ENCODE data around the gene LURAP1L.

LURAP1L gene

GRCh38 chr9:12777121-12778022 is 2.6 kb downstream of the LURAP1L start:
- H3K36me3 ChIP-seq: no peaks in the 10 kb centered on the region
- no peaks in the 10 kb centered on the region for H3K9me3 ChIP-seq (ENCODE audit: severe bottlenecking)
- no peaks in the 10 kb centered on the region for H3K27me3 ChIP-seq (ENCODE audit: insufficient read depth, low read depth, severe bottlenecking)
- H3K4me3 ChIP-seq (ENCODE audit: low read depth, low read length): no peak overlapping the region
- DNase-seq: no peak
- TF ChIP-seq CTCF (IDR thresholded peaks at IDR 0.05; ENCODE audit: low read depth, low read length): no peak
- no peak overlapping the region for H3K27ac ChIP-seq

- H3K27me3 ChIP-seq (ENCODE audit: insufficient read depth, low read depth, severe bottlenecking): no peaks in the 10 kb centered on the region
- H3K9me3 ChIP-seq (ENCODE audit: severe bottlenecking): peaks cover 4% of the 10 kb centered on the region
- no peaks in the 10 kb centered on the region for H3K36me3 ChIP-seq
- no peak overlapping the region for H3K27ac ChIP-seq
- no peak for DNase-seq
- no peak for TF ChIP-seq CTCF (IDR thresholded peaks at IDR 0.05; ENCODE audit: low read depth, low read length)
- no peak overlapping the region for H3K4me3 ChIP-seq (ENCODE audit: low read depth, low read length)
Observed at GRCh38 chr9:12778389-12778788, 3.6 kb downstream of the LURAP1L start.

DNA sequence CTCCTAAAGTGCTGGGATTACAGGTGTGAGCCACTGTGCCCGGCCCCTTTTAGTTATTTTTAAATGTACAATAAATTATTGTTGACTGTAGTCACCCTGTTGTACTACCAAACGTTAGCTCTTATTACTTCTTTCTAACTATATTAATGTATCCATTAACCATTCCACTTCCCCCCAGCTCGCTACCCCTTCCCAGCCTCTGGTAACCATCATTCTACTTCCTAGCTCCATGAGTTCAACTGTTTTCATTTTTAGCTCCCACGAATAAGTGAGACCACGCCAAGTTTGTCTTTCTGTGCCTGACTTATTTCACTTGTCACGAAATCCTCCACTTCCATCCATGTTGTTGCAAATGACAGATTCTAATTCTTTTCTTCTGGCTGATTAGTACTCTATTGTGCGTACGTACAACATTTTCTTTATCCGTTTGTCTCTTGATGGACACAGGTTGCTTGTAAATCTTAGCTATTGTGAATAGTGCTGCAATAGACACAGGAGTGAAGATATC is 6.5 kb downstream of the LURAP1L start:
- no peak for TF ChIP-seq CTCF (IDR thresholded peaks at IDR 0.05; ENCODE audit: low read depth, low read length)
- Histone ChIP-seq H3K4me3 (ENCODE audit: low read depth, low read length) (no peak overlapping the region), H3K9me3 (ENCODE audit: severe bottlenecking) (peaks cover 4% of the 10 kb centered on the region), H3K27me3 (ENCODE audit: insufficient read depth, low read depth, severe bottlenecking) (no peaks in the 10 kb centered on the region), H3K36me3 (no peaks in the 10 kb centered on the region), H3K27ac (no peak overlapping the region)
- DNase-seq: no peak

- H3K27me3 ChIP-seq (ENCODE audit: insufficient read depth, low read depth, severe bottlenecking): no peaks in the 10 kb centered on the region
- peaks cover 4% of the 10 kb centered on the region for H3K9me3 ChIP-seq (ENCODE audit: severe bottlenecking)
- H3K4me3 ChIP-seq (ENCODE audit: low read depth, low read length): no peak overlapping the region
- no peak overlapping the region for H3K27ac ChIP-seq
- no peaks in the 10 kb centered on the region for H3K36me3 ChIP-seq
- no peak for DNase-seq
- no peak for TF ChIP-seq CTCF (IDR thresholded peaks at IDR 0.05; ENCODE audit: low read depth, low read length)
Observed at GRCh38 chr9:12783767-12784460, 9.1 kb downstream of the LURAP1L start.

GRCh38 chr9:12784461-12785259 is 9.8 kb downstream of the LURAP1L start:
- Histone ChIP-seq H3K9me3 (ENCODE audit: severe bottlenecking) (peaks cover 4% of the 10 kb centered on the region), H3K27me3 (ENCODE audit: insufficient read depth, low read depth, severe bottlenecking) (no peaks in the 10 kb centered on the region), H3K27ac (no peak overlapping the region), H3K36me3 (no peaks in the 10 kb centered on the region), H3K4me3 (ENCODE audit: low read depth, low read length) (no peak overlapping the region)
- DNase-seq: no peak
- TF ChIP-seq CTCF (IDR thresholded peaks at IDR 0.05; ENCODE audit: low read depth, low read length): no peak
